Measurements from ENCODE around the gene NPFFR1.

DNA sequence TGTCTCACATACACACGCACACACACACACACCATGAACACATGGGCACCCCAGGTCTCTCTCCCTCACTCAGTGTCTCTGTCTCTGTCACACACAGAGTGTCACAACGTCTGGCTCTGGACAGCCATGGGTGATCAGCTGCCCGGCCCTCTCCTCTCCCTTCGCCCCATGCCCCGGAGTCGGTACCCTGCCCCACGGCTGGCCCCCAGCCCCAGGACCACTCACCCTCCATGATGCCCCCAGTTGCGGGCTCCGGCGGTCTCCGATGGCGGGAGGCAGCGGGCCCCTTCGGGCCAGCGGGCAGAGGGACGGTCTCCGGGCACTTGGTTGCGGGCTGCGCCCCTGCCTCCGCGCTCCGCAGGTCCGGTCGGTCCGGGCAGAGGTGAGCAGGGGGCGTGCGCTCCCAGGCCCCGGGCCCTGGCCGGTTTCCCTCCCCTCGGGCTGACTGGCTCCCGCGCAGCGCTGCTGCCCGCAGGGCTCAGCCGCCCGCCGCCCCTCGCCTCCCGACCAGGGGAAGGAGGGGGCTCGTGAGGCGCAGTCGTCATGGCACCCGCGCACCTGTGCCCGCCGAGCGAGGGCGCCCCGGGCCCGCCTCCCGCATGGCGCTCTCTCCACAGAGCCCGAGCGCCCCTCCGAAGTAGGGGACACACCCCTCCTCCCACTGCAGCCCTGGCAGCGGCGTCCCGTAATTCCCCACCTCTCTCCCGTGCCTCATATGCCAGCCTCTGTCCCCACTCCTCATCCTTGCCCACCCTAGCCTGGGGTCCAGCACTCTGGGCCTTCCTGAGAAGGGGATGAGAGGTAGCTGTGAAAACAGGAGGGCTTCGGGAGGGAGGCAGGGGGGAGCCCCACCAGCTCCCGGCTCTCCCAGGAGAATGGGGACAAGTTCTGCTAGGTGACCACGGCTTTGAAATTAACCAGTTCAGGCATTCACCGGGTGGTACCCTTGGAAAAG lies at the start of gene NPFFR1:
- TF ChIP-seq CTCF (IDR thresholded peaks at IDR 0.05) = no peak
- TF ChIP-seq POLR2A (IDR thresholded peaks at IDR 0.05) = no peak

Measured in suprapubic skin (tissue), 3 donors.